ENCODE results near the gene TIMP3.

TIMP3 gene

DNA sequence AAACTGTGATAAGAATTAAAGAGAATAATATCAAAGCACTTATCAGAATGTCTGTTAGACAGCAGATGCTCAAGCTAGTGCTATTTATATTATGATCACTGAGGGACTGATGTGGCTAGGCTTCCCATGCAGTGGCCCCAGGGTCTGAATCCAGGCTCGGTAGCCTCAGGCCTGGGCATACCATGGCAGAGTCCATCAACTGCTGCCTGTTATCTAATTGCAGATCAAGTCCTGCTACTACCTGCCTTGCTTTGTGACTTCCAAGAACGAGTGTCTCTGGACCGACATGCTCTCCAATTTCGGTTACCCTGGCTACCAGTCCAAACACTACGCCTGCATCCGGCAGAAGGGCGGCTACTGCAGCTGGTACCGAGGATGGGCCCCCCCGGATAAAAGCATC, 57.5 kb downstream of the TIMP3 start:
- TF ChIP-seq, protein P1, sequence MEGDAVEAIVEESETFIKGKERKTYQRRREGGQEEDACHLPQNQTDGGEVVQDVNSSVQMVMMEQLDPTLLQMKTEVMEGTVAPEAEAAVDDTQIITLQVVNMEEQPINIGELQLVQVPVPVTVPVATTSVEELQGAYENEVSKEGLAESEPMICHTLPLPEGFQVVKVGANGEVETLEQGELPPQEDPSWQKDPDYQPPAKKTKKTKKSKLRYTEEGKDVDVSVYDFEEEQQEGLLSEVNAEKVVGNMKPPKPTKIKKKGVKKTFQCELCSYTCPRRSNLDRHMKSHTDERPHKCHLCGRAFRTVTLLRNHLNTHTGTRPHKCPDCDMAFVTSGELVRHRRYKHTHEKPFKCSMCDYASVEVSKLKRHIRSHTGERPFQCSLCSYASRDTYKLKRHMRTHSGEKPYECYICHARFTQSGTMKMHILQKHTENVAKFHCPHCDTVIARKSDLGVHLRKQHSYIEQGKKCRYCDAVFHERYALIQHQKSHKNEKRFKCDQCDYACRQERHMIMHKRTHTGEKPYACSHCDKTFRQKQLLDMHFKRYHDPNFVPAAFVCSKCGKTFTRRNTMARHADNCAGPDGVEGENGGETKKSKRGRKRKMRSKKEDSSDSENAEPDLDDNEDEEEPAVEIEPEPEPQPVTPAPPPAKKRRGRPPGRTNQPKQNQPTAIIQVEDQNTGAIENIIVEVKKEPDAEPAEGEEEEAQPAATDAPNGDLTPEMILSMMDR (IDR thresholded peaks at IDR 0.05; ENCODE audit: low read depth, low read length): no peak
- DNase-seq (ENCODE audit: low read depth in 2 of 2): no peak
- H3K4me3 ChIP-seq (replicated peaks in 1 of 2; ENCODE audit: low read depth in 2 of 2, low read length in 2 of 2): no peak overlapping the region

DNA sequence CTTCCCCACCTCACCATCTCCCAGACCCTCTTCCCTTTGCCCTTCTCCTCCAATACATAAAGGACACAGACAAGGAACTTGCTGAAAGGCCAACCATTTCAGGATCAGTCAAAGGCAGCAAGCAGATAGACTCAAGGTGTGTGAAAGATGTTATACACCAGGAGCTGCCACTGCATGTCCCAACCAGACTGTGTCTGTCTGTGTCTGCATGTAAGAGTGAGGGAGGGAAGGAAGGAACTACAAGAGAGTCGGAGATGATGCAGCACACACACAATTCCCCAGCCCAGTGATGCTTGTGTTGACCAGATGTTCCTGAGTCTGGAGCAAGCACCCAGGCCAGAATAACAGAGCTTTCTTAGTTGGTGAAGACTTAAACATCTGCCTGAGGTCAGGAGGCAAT, 58.2 kb downstream of the TIMP3 start:
- TF ChIP-seq, protein P1 (IDR thresholded peaks at IDR 0.05; ENCODE audit: low read depth, low read length): no peak
- no peak for DNase-seq (ENCODE audit: low read depth in 2 of 2)
- H3K4me3 ChIP-seq (replicated peaks in 1 of 2; ENCODE audit: low read depth in 2 of 2, low read length in 2 of 2): no peak overlapping the region

DNA sequence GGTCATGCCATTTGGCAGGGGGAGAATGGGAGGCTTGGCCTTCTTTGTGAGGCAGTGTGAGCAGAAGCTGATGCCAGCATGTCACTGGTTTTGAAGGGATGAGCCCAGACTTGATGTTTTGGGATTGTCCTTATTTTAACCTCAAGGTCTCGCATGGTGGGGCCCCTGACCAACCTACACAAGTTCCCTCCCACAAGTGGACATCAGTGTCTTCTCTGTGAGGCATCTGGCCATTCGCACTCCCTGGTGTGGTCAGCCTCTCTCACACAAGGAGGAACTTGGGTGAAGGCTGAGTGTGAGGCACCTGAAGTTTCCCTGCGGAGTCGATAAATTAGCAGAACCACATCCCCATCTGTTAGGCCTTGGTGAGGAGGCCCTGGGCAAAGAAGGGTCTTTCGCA, 59.8 kb downstream of the TIMP3 start:
- DNase-seq (ENCODE audit: low read depth in 2 of 2): no peak
- H3K4me3 ChIP-seq (replicated peaks in 1 of 2; ENCODE audit: low read depth in 2 of 2, low read length in 2 of 2): no peak overlapping the region
- TF ChIP-seq, protein P1 (IDR thresholded peaks at IDR 0.05; ENCODE audit: low read depth, low read length): no peak

DNA sequence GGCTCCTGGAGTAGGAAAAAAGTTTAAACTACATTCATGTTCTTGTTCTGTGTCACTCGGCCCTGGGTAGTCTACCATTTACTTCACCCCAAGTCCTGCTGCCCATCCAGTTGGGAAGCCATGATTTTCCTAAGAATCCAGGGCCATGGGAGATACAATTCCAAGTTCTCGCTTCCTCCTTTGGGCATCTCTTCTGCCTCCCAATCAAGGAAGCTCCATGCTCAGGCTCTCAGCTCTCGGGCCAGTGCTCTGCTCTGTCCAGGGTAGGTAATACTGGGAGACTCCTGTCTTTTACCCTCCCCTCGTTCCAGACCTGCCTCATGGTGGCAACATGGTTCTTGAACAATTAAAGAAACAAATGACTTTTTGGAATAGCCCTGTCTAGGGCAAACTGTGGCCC, 60.6 kb downstream of the TIMP3 start:
- no peak for DNase-seq (ENCODE audit: low read depth in 2 of 2)
- TF ChIP-seq, protein P1 (IDR thresholded peaks at IDR 0.05; ENCODE audit: low read depth, low read length): no peak
- no peak overlapping the region for H3K4me3 ChIP-seq (replicated peaks in 1 of 2; ENCODE audit: low read depth in 2 of 2, low read length in 2 of 2)

DNA sequence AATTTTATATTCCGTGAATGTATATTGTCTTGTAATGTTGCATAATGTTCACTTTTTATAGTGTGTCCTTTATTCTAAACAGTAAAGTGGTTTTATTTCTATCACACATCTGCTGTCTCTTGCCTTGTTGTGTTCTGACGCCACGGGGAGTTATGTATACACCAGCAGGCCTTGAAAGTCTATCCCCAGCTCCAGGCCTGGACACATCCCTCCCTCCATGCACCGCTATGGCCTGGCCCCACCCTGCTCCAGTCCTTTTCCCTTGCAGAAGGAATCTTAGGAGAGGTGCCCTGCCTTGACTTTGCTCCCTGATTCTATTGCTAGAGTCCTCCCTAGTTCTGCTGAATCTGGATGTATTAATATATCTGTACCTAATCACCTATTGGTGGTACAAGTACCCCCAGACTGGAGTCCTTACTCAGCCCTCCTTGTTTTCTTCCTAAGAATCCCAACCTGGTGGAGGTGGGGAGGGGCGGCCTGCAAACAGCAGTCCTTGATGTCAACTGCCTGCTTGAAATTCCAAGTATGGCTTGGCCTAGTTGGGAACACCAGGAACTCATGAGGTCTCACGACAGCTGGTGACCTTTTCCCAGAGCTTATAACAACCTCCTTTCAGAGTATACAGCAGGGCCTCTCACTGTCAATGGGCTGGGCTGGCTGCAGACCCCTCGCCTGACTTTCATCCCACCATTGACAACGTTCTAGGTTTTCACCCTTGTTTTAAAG, 61.6 kb downstream of the TIMP3 start:
- no peak for DNase-seq (ENCODE audit: low read depth in 2 of 2)
- H3K4me3 ChIP-seq (replicated peaks in 1 of 2; ENCODE audit: low read depth in 2 of 2, low read length in 2 of 2): no peak overlapping the region
- TF ChIP-seq, protein P1 (IDR thresholded peaks at IDR 0.05; ENCODE audit: low read depth, low read length): no peak

DNA sequence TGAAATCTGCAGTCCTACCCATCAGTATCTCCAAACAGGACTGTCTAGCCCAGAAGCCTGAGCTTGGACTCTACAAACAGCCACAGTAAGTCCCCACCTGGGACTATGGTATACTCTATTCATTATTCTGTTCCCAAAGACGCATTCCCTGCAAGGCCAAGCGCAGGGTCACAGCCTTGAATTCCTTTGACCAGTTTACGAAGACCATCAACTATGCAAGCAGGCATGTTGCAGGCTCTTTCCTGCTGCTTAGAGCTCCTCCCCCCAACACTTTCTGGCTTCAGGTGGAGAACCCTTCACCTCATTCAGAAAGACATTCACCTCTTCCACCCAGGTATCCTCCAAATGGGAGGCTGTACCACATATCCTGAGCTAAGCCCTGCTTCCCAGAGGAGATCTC, 62.5 kb downstream of the TIMP3 start:
- DNase-seq (ENCODE audit: low read depth in 2 of 2): no peak
- TF ChIP-seq, protein P1 (IDR thresholded peaks at IDR 0.05; ENCODE audit: low read depth, low read length): no peak
- H3K4me3 ChIP-seq (replicated peaks in 1 of 2; ENCODE audit: low read depth in 2 of 2, low read length in 2 of 2): no peak overlapping the region

DNA sequence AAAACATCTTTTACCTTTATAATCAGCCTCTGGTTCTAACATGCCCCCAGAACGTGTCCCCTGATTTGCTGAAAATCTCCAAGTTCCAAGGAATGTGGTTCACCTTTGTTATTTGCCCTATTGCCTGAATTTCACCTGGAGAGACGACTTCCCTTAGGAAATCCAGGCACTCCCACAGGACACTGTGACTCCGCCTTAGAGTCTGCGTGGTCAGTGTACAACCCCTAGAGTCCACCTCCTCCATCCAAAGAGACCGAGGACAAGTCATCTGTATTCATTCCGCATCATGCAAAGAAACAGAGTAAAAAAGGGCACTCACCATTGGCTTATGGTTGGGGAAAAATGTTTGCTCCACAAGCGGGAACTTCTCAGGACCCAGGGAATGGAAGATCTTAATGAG, 63.1 kb downstream of the TIMP3 start:
- H3K4me3 ChIP-seq (replicated peaks in 1 of 2; ENCODE audit: low read depth in 2 of 2, low read length in 2 of 2): no peak overlapping the region
- DNase-seq (ENCODE audit: low read depth in 2 of 2): no peak
- TF ChIP-seq, protein P1 (IDR thresholded peaks at IDR 0.05; ENCODE audit: low read depth, low read length): no peak
